ENCODE data around the gene CNOT9.

Gene CNOT9

GRCh38 chr2:218644721-218645120 is 76.1 kb downstream of the CNOT9 start:
- DNase-seq (ENCODE audit: low read depth), result no peak

- peak; percentile 55 for DNase-seq (ENCODE audit: low read depth)
Measured at GRCh38 chr2:218645126-218645525, 76.5 kb downstream of the CNOT9 start.

Measured in iris pigment epithelial cell (primary cell).